K562 (cell line): Measurements from ENCODE around the gene FTSJ3. TPM values are rescaled to one million over a fixed set of nuclear protein-coding genes. Genes with fewer than 3 reads are reported as not detected.

Source experiments
- ATAC-seq: fragments of 200-7000 bp; cut with Tn5 transposase; 3 replicates; pipeline ENCODE4 v1.9.1; 2020; ENCODE audit warnings: moderate library complexity
- BruUV-seq: library from RNA; stranded (reverse); fragments of 400-500 nt; replicated peaks from 2 replicates; lab custom pipeline; 2021; lab: Mats Ljungman, UMichigan
- CTCF ChIA-PET: fragments of 300-600 bp; formaldehyde crosslinking; extraction: SDS; loops from one replicate; lab custom pipeline; 2021; ENCODE audit warnings: low intra/inter-chr PET ratio; lab: Yijun Ruan, JAX
- POLR2A ChIA-PET: fragments of 300-600, 350-650 bp; sonication (Branson Sonifier 250); formaldehyde crosslinking; extraction: SDS; loops from one replicate; lab custom pipeline; 2021; ENCODE audit warnings: antibody characterized with exemption, inconsistent platforms; lab: Yijun Ruan, JAX
- DNase-seq, 4 experiments: peaks; one replicate each; pipeline versions ENCODE4 v3.0.0 to v3.0.0-alpha.2; 2011 to 2018; ENCODE audit warnings: low spot score in 3 of 4, mixed read lengths in 3 of 4; ENCODE audit errors: extremely low read depth in 1 of 4
- FAIRE-seq: peaks from 2 replicates; lab custom pipeline; 2011; peaks lifted over from hg19 to GRCh38; lab: Jason Lieb, UNC
- H2AFZ ChIP-seq: 2 replicates; pipeline ENCODE4 v1.6.0; 2011; ENCODE audit warnings: low read depth, low read length, control low read depth, inconsistent platforms
- H3K27ac ChIP-seq: fragments of 200-600 bp; 3 replicates; pipeline ENCODE4 v1.8.0; 2011; ENCODE audit warnings: low read depth, mild to moderate bottlenecking, control low read depth, inconsistent platforms, low read length, moderate library complexity, mixed read lengths; ENCODE audit errors: extremely low read depth
- H3K27me3 ChIP-seq, 2 experiments: fragments of 300-600 bp in 1 of 2; 2 replicates in 1 of 2; 3 replicates in 1 of 2; pipeline versions ENCODE4 v1.6.0 to v1.8.0; 2011; ENCODE audit warnings: inconsistent platforms in 2 of 2, low read length in 2 of 2, mild to moderate bottlenecking in 1 of 2, mixed read lengths in 1 of 2, moderate library complexity in 1 of 2; ENCODE audit not compliant: control insufficient read depth in 2 of 2, insufficient read depth in 2 of 2
- H3K36me3 ChIP-seq: fragments of 300-600 bp; 3 replicates; pipeline ENCODE4 v1.8.0; 2011; ENCODE audit warnings: mild to moderate bottlenecking, low read length, inconsistent platforms; ENCODE audit not compliant: control insufficient read depth, insufficient read depth
- H3K4me1 ChIP-seq, 2 experiments: fragments of 200-600 bp in 1 of 2; replicated peaks in 1 of 2; 2 replicates in 1 of 2; 3 replicates in 1 of 2; pipeline versions ENCODE4 v1.5.1 to v1.8.0; 2011; ENCODE audit warnings: inconsistent platforms in 2 of 2, low read length in 2 of 2, mild to moderate bottlenecking in 1 of 2, mixed read lengths in 1 of 2, moderate library complexity in 1 of 2; ENCODE audit not compliant: control insufficient read depth in 2 of 2, insufficient read depth in 2 of 2
- H3K4me2 ChIP-seq: 2 replicates; pipeline ENCODE4 v1.6.1; 2011; ENCODE audit warnings: low read length, control low read depth, inconsistent platforms, mixed read lengths; ENCODE audit not compliant: insufficient read depth
- H3K4me3 ChIP-seq: fragments of 200-600 bp; sonication (generic), shearing (Covaris generic); 2 replicates; pipeline ENCODE4 v1.5.1; 2016; ENCODE audit warnings: control low read depth, inconsistent platforms
- H3K79me2 ChIP-seq: fragments of 200-600 bp; 3 replicates; pipeline ENCODE4 v1.8.0; 2011; ENCODE audit warnings: low read length, inconsistent platforms; ENCODE audit not compliant: control insufficient read depth, insufficient read depth
- H3K9ac ChIP-seq, 2 experiments: 2 replicates each; pipeline versions ENCODE4 v1.6.0 to v1.6.1; 2011; ENCODE audit warnings: low read depth in 2 of 2, low read length in 2 of 2, control low read depth in 1 of 2, inconsistent platforms in 1 of 2, mild to moderate bottlenecking in 1 of 2, mixed read lengths in 1 of 2; ENCODE audit not compliant: insufficient read depth in 1 of 2
- H3K9me1 ChIP-seq: one replicate; pipeline ENCODE4 v1.6.0; 2011; ENCODE audit warnings: inconsistent platforms, mild to moderate bottlenecking, low read length, moderate library complexity; ENCODE audit not compliant: control insufficient read depth, insufficient read depth
- H3K9me3 ChIP-seq: replicated peaks from 2 replicates; pipeline ENCODE4 v1.5.1; 2011; ENCODE audit warnings: low read depth, low read length, inconsistent platforms; ENCODE audit not compliant: control insufficient read depth, insufficient read depth
- H4K20me1 ChIP-seq: replicated peaks from 2 replicates; pipeline ENCODE4 v1.6.1; 2011; ENCODE audit warnings: low read length, inconsistent platforms, mixed read lengths; ENCODE audit not compliant: control insufficient read depth, insufficient read depth
- CHD7 ChIP-seq: fragments of 200-600 bp; sonication (generic); IDR thresholded peaks from one replicate; pipeline ENCODE4 v1.6.1; 2012; ENCODE audit warnings: mild to moderate bottlenecking, low read depth, low read length, inconsistent platforms
- ELK1 ChIP-seq: sonication (generic); formaldehyde crosslinking; IDR thresholded peaks from 2 replicates; pipeline ENCODE4 v1.8.1; 2022; ENCODE audit warnings: missing genetic modification reagents
- NKRF ChIP-seq: fragments of 450-650 bp; IDR thresholded peaks from 2 replicates; pipeline ENCODE4 v1.6.1; 2016; ENCODE audit warnings: borderline replicate concordance
- ZNF584 ChIP-seq: fragments of 200-800 bp; sonication (Bioruptor generic); IDR thresholded peaks from 2 replicates; pipeline ENCODE4 v1.6.1; 2016; ENCODE audit warnings: low read depth, mild to moderate bottlenecking, missing genetic modification characterization, missing compliant biosample characterization
- ZZZ3 ChIP-seq: fragments of 450-650 bp; IDR thresholded peaks from 2 replicates; pipeline ENCODE4 v1.6.1; 2016; ENCODE audit warnings: antibody characterized with exemption, mild to moderate bottlenecking, moderate library complexity
- WGBS: fragments of 100-300 bp; shearing (Covaris generic); methylation state at CpG from one replicate; pipeline ENCODE4 v1.1.6; 2016; ENCODE audit warnings: low coverage, mixed read lengths; ENCODE audit not compliant: insufficient coverage; ENCODE audit errors: missing lambda C conversion rate; 5-methylcytosine and 5-hydroxymethylcytosine counted together
- in situ Hi-C: fragments of 300-500 bp; cut with MboI; formaldehyde crosslinking; loops from 4 replicates; pipeline ENCODE4 v1.15.0; 2018; ENCODE audit warnings: inconsistent platforms, mixed read lengths
- intact Hi-C: fragments of 100-400 bp; cut with micrococcal nuclease; formaldehyde crosslinking; loops from 2 replicates; pipeline ENCODE4 v1.14.2; 2022
- polyA plus RNA-seq, 8 experiments: library from polyadenylated mRNA; depleted of rRNA in 4 of 8; stranded (reverse) in 5 of 8; unstranded in 3 of 8; fragments of >200 nt; fragmentation: Nextera tagmentation in 2 of 8; fragmentation: Illumina TruSeq in 1 of 8; extraction: Ambion mirVana in 2 of 8; extraction: Trizol in 1 of 8; gene quantifications; 2 replicates each; pipeline versions ENCODE4 v1.2.1 to v1.2.3, GENCODE V29; 2011 to 2014; ENCODE audit warnings: inconsistent platforms in 1 of 8, missing spikeins in 1 of 8
- total RNA-seq, 7 experiments: library from RNA; depleted of rRNA in 6 of 7; stranded (reverse); fragments of >200 nt in 6 of 7; fragmentation: Illumina TruSeq in 2 of 7; extraction: Trizol in 2 of 7; gene quantifications; 2 replicates each; pipeline versions ENCODE4 v1.2.1 to v1.2.3, GENCODE V29; 2011 to 2021; ENCODE audit warnings: low replicate concordance in 1 of 7

FTSJ3 gene
- total and polyA plus RNA-seq, 9 of the 15 experiments (the other 6 are each of a cell fraction or from before 2014, with no cell fraction given): 18.0 to 65.6 (median 52.4) TPM

DNA sequence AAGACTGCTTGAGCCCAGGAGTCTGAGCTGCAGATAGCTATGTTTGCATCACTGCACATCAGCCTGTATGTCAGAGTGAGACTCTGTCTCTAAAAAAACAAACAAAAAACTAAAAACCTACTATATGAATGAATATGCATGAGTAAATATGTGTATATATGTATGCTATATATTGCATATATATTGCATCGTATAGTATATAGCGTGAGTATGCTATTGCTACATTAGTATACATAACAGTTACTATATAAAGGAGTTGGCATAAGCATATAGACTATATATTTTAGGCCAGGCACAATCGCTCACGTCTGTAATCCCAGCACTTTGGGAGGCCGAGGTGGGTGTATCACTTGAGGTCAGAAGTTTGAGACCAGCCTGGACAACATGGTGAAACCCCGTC lies 37.4 kb downstream of the FTSJ3 start:
- ATAC-seq (no peak), DNase-seq (no peak)
- CTCF ChIA-PET: no interaction called here
- TF ChIP-seq ZNF584 (CRISPR knock-in tag) (no peak), ELK1 (CRISPR knock-in tag) (no peak), ZZZ3 (no peak), NKRF (no peak), CHD7 (no peak)

More for the DNA sequence above, 37.4 kb downstream of the FTSJ3 start:
- Histone ChIP-seq H3K9ac (no peak overlapping the region), H3K4me3 (no peak overlapping the region), H3K27ac (no peak overlapping the region), H3K27me3 (no peaks in the 10 kb centered on the region), H3K4me2 (no peak overlapping the region), H3K36me3 (peaks cover 91% of the 10 kb centered on the region), H3K9me1 (no peaks in the 10 kb centered on the region), H4K20me1 (no peaks in the 10 kb centered on the region), H2AFZ (no peak overlapping the region), H3K9me3 (no peaks in the 10 kb centered on the region), H3K4me1 (no peaks in the 10 kb centered on the region), H3K79me2 (peaks cover 57% of the 10 kb centered on the region)
- no peak for FAIRE-seq
- WGBS: 93% methylated on average over 6 of the region's 6 CpGs
- no TSS peak for BruUV-seq
- POLR2A ChIA-PET: interaction anchor here (1.0 to 2.8 kb wide), 6 partner anchors 9 to 16 kb away, joined by 3 to 11 read pairs (median 6); partner anchors contain the start of genes CCDC47 and DDX42
- in situ Hi-C loops (no loop called here), intact Hi-C loops (no loop called here)
